ENCODE results near the gene PRRC2B. TPM values are rescaled to one million over a fixed set of nuclear protein-coding genes. Genes with fewer than 3 reads are reported as not detected.
"Not testable (repeated sequence)": the region's sequence is repeated elsewhere in the genome, so short reads cannot be mapped to it uniquely, and the experiment has no call there.

PRRC2B gene
- total RNA-seq, 2 donors from 2014 or later: 148 to 151 TPM

GRCh38 chr9:131491001-131491710 lies 97.3 kb downstream of the PRRC2B start:
- DNase-seq (ENCODE audit: low spot score): no peak
- intact Hi-C loops (cut with DNase I): no loop called here

- intact Hi-C loops (cut with DNase I): no loop called here
- DNase-seq (ENCODE audit: low spot score): no peak
Observed at GRCh38 chr9:131492070-131492469, 98.2 kb downstream of the PRRC2B start.

- DNase-seq (ENCODE audit: low spot score): no peak
- intact Hi-C loops (cut with DNase I): no loop called here
Observed at GRCh38 chr9:131494296-131494870, 100.5 kb downstream of the PRRC2B start.

- no peak for DNase-seq (ENCODE audit: low spot score)
- intact Hi-C loops (cut with DNase I): no loop called here
Observed at GRCh38 chr9:131495785-131496184, 101.9 kb downstream of the PRRC2B start.

- no peak for DNase-seq (ENCODE audit: low spot score)
- intact Hi-C loops (cut with DNase I): no loop called here
Observed at GRCh38 chr9:131496844-131497405, 103.0 kb downstream of the PRRC2B start.

- DNase-seq (ENCODE audit: low spot score): no peak
- intact Hi-C loops (cut with DNase I): no loop called here
Observed at GRCh38 chr9:131499254-131499767, 105.4 kb downstream of the PRRC2B start.

- intact Hi-C loops (cut with DNase I): no loop called here
Observed at GRCh38 chr9:131500377-131500776, 106.5 kb downstream of the PRRC2B start.

GRCh38 chr9:131500939-131501541 lies 107.2 kb downstream of the PRRC2B start:
- intact Hi-C loops (cut with DNase I): no loop called here
- no peak for DNase-seq (ENCODE audit: low spot score)

More at GRCh38 chr9:131500377-131500776, 106.5 kb downstream of the PRRC2B start:
- no peak for DNase-seq (ENCODE audit: low spot score)

GRCh38 chr9:131502781-131503625 lies 109.1 kb downstream of the PRRC2B start, which contains the start of gene POMT1:
Gene POMT1, plus strand, starts transcription at chr9:131502918. Its CDS starts 1,301 bp downstream, at chr9:131504219.
- peak; percentile 96 for DNase-seq (ENCODE audit: low spot score)

GRCh38 chr9:131503626-131504465 lies 110.0 kb downstream of the PRRC2B start:
- DNase-seq (ENCODE audit: low spot score): no peak
- intact Hi-C loops (cut with DNase I): no loop called here

More at GRCh38 chr9:131502781-131503625, 109.1 kb downstream of the PRRC2B start, which contains the start of gene POMT1:
- intact Hi-C loops (cut with DNase I): no loop called here

- intact Hi-C loops (cut with DNase I): no loop called here
- no peak for DNase-seq (ENCODE audit: low spot score)
Observed at GRCh38 chr9:131505012-131505411, 111.1 kb downstream of the PRRC2B start.

GRCh38 chr9:131511416-131511815 lies 117.5 kb downstream of the PRRC2B start:
- no peak for DNase-seq (ENCODE audit: low spot score)
- intact Hi-C loops (cut with DNase I): no loop called here

- intact Hi-C loops (cut with DNase I): no loop called here
- DNase-seq (ENCODE audit: low spot score): no peak
Observed at GRCh38 chr9:131511880-131512279, 118.0 kb downstream of the PRRC2B start.

- intact Hi-C loops (cut with DNase I): no loop called here
Observed at GRCh38 chr9:131513177-131513576, 119.3 kb downstream of the PRRC2B start.

GRCh38 chr9:131515559-131516031 lies 121.7 kb downstream of the PRRC2B start:
- intact Hi-C loops (cut with DNase I); DNase-seq (ENCODE audit: low spot score): not testable (repeated sequence)

More at GRCh38 chr9:131513177-131513576, 119.3 kb downstream of the PRRC2B start:
- no peak for DNase-seq (ENCODE audit: low spot score)

- intact Hi-C loops (cut with DNase I): no loop called here
- no peak for DNase-seq (ENCODE audit: low spot score)
Observed at GRCh38 chr9:131516100-131516499, 122.2 kb downstream of the PRRC2B start.

GRCh38 chr9:131516930-131517329 lies 123.0 kb downstream of the PRRC2B start:
- intact Hi-C loops (cut with DNase I): no loop called here
- no peak for DNase-seq (ENCODE audit: low spot score)

GRCh38 chr9:131517761-131518190 lies 123.9 kb downstream of the PRRC2B start:
- intact Hi-C loops (cut with DNase I): no loop called here
- no peak for DNase-seq (ENCODE audit: low spot score)

Data from posterior vena cava (tissue), 2 donors.